ENCODE measurements around the gene MYO18A. TPM values are rescaled to one million over a fixed set of nuclear protein-coding genes. Genes with fewer than 3 reads are reported as not detected.

The MYO18A gene
- total RNA-seq, 1 donor from 2014 or later = 59.5 TPM

DNA sequence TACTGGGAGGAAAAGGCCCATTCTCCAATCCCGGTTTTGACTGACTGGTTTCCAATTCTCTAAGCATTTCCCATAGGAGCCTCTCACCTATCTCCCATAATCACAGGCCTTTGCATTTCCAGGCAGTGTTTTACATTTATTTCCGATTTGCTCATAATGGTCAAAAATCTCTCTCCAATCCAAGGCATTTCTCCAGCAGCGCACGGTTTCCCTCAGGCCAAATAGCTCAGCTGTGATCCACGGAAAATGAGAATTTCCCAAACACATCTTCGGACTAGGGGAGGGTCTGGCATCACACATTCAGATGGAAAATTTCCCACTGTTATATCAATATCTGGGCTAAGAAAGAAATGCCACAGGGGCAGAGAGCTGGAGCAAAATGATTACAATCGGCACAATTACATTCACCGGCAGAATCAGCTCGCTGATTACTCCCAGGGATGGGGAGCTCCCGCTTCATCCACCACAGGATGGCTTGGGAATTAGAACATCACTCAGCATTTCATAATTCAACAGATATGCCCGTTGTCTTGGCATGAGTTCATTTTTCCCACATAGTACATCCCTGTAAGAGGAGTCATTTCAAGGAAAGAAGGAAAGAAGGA is 130.6 kb downstream of the MYO18A start:
- peaks cover 6% of the 10 kb centered on the region for H3K4me1 ChIP-seq
- no peak overlapping the region for H3K27ac ChIP-seq
- ATAC-seq (no peak), DNase-seq (no peak)
- TF ChIP-seq, protein P1, sequence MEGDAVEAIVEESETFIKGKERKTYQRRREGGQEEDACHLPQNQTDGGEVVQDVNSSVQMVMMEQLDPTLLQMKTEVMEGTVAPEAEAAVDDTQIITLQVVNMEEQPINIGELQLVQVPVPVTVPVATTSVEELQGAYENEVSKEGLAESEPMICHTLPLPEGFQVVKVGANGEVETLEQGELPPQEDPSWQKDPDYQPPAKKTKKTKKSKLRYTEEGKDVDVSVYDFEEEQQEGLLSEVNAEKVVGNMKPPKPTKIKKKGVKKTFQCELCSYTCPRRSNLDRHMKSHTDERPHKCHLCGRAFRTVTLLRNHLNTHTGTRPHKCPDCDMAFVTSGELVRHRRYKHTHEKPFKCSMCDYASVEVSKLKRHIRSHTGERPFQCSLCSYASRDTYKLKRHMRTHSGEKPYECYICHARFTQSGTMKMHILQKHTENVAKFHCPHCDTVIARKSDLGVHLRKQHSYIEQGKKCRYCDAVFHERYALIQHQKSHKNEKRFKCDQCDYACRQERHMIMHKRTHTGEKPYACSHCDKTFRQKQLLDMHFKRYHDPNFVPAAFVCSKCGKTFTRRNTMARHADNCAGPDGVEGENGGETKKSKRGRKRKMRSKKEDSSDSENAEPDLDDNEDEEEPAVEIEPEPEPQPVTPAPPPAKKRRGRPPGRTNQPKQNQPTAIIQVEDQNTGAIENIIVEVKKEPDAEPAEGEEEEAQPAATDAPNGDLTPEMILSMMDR (IDR thresholded peaks at IDR 0.05) = no peak
- H3K36me3 ChIP-seq = no peaks in the 10 kb centered on the region
- intact Hi-C loops (cut with DNase I) = no loop called here
- H3K4me3 ChIP-seq = no peak overlapping the region
- no peaks in the 10 kb centered on the region for H3K27me3 ChIP-seq (ENCODE audit: low read depth)
- H3K9me3 ChIP-seq = no peaks in the 10 kb centered on the region

DNA sequence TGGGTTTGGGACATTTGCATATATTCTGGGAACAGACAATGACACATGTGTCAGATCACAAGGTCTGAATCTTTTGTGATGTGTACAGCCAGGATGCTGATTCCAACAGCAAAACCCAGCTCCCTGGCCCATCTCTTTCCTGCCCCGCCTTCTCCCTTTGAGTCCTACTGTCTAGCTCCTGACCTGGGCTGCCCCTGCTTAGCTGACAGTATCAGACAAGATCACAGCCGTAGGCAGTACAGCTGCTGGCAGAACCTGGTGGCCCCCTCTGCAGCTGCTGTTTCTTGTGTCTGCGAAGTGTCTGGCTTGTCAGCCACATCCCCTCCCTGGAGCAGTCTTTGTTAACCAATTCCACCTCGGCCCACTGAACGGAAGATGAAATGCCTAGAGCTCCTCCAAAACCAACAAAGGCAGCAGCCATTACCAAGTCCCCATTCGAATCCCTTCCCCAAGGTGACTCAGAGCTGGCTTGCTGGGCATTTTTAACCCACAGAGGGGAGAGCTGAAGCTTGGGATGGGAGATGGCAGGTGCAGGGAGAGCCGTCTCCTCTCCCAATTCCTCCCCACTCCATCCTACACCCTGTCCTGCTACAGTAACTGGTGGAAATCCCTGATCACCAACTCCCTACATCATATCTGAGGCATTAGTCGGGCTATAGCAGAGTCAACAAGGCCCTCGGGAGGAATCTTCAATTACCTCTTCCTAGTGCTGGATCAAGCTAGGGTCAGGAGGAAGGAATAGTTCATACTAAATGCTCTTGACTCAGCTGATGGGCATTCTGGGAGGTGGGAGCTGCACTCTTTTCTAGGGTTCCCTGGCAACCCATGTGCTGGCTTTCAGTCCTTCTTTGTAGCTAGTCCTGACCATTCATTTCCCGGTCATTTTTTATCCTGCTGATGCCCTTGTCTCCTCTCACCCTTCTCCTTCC is 131.5 kb downstream of the MYO18A start:
- Histone ChIP-seq H3K36me3 (no peaks in the 10 kb centered on the region), H3K4me1 (peaks cover 12% of the 10 kb centered on the region), H3K27ac (no peak overlapping the region), H3K27me3 (ENCODE audit: low read depth) (no peaks in the 10 kb centered on the region), H3K9me3 (no peaks in the 10 kb centered on the region), H3K4me3 (no peak overlapping the region)
- TF ChIP-seq, protein P1 (IDR thresholded peaks at IDR 0.05) = no peak
- no peak for ATAC-seq
- DNase-seq = no peak
- intact Hi-C loops (cut with DNase I) = no loop called here

DNA sequence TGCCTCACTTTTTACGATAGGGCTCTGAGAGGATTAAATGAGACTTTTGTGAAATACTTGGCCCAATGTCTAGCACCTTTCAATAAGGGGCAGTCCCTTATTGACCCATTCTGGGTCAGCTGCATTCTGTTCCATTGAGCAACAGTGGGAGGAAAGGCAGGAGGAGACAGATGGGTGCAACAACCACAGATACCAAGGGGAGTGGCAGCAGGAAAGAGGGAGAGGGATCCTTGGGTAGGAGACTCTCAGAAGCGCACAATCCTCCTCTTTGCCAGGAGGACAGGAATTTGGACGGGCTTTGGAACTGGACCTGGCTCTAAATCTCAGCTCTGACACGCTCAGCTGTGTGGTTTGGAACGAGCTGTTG is 133.7 kb downstream of the MYO18A start:
- Histone ChIP-seq H3K9me3 (no peaks in the 10 kb centered on the region), H3K4me3 (no peak overlapping the region), H3K36me3 (no peaks in the 10 kb centered on the region), H3K27ac (no peak overlapping the region), H3K4me1 (peaks cover 29% of the 10 kb centered on the region), H3K27me3 (ENCODE audit: low read depth) (no peaks in the 10 kb centered on the region)
- TF ChIP-seq, protein P1 (IDR thresholded peaks at IDR 0.05) = no peak
- ATAC-seq (no peak), DNase-seq (no peak)
- intact Hi-C loops (cut with DNase I) = no loop called here

DNA sequence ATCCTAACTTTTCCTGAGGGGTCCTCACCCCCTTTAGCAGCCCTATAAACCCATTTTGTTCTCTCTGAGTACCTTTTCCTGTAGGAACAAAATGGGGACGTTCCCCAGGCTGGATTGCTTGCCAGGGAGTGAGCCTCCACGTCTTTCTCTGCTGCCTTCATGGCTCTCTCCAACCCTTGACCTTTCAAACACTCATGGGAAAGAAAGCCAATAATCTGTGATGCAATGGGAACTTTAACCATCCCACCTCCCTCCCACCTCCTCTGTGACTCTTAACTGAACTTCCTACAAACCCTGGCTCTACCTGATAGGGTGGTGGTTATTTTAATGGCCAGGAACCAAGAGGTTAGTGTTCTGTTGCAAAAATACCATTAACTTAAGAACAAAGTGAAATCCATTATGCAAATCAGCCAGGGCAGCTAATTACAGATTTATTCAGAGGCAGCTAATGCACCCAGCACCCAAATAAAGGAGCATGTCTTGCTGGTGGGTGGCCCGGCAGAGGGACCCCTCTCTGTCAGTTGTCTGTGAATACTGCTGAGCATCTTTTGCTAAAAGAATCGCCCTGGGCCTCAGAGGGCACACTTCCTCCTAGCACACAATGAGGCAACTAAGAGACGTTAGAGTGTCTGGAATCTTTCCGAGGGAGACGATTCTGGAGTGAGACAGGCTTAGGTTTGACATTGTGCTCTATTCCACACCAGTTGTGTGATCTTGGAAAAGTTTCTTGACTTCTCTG is 134.3 kb downstream of the MYO18A start:
- no peak overlapping the region for H3K4me3 ChIP-seq
- intact Hi-C loops (cut with DNase I) = no loop called here
- no peaks in the 10 kb centered on the region for H3K36me3 ChIP-seq
- H3K27ac ChIP-seq = no peak overlapping the region
- H3K4me1 ChIP-seq = peaks cover 29% of the 10 kb centered on the region
- TF ChIP-seq, protein P1 (IDR thresholded peaks at IDR 0.05) = no peak
- H3K9me3 ChIP-seq = no peaks in the 10 kb centered on the region
- DNase-seq (no peak), ATAC-seq (no peak)
- H3K27me3 ChIP-seq (ENCODE audit: low read depth) = no peaks in the 10 kb centered on the region

DNA sequence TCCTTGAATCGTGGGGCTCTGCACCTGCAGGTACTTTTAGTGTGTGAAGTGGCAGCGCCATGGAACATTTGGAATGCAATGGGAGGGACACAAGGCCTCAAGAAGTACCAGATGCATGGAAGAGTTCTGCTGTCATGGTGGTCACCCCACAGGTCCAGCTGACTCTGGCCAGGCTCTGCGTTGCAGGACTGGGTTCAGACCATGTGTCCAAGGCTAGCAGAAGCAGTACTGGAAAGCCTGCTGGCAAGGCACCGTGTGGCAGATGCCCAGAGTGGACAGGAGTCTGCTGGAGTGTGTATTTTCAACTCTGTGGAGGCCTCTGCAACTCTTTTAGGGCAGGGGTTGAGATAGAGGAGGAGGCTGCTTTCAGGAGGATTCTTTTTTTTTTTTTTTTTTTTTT is 135.2 kb downstream of the MYO18A start:
- H3K36me3 ChIP-seq = no peaks in the 10 kb centered on the region
- H3K27ac ChIP-seq = no peak overlapping the region
- no peak overlapping the region for H3K4me3 ChIP-seq
- H3K4me1 ChIP-seq = peaks cover 29% of the 10 kb centered on the region
- DNase-seq = no peak
- TF ChIP-seq, protein P1 (IDR thresholded peaks at IDR 0.05) = no peak
- intact Hi-C loops (cut with DNase I) = no loop called here
- H3K9me3 ChIP-seq = no peaks in the 10 kb centered on the region
- H3K27me3 ChIP-seq (ENCODE audit: low read depth) = no peaks in the 10 kb centered on the region
- ATAC-seq = no peak
